ENCODE results near the gene CAPN6.

The CAPN6 gene, protein sequence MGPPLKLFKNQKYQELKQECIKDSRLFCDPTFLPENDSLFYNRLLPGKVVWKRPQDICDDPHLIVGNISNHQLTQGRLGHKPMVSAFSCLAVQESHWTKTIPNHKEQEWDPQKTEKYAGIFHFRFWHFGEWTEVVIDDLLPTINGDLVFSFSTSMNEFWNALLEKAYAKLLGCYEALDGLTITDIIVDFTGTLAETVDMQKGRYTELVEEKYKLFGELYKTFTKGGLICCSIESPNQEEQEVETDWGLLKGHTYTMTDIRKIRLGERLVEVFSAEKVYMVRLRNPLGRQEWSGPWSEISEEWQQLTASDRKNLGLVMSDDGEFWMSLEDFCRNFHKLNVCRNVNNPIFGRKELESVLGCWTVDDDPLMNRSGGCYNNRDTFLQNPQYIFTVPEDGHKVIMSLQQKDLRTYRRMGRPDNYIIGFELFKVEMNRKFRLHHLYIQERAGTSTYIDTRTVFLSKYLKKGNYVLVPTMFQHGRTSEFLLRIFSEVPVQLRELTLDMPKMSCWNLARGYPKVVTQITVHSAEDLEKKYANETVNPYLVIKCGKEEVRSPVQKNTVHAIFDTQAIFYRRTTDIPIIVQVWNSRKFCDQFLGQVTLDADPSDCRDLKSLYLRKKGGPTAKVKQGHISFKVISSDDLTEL

DNA sequence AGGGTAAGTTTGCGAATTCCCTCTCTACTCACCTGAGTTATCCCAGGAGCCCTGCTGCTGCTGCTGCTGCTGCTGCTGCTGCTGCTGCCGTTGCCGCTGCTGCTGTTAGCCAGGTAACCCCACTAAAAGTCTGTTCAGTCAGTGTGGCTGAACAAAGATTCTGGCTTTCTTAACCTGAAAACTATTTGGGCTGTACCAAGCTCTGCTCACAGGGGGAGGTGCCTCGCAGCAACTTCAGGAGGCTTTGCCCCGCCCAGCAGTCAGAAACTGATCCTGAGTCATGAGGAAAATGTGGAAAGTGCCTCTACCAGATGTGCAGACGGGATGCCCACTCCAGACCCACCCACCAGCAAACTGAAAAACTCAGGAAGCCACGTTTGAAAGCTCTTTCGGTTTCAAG lies at the start of gene CAPN6:
Gene CAPN6 (minus strand): TSS at position 145 of the 400 bp plus-strand sequence. CDS start 6,547 bp downstream, outside the sequence.
- no peak for DNase-seq

DNA sequence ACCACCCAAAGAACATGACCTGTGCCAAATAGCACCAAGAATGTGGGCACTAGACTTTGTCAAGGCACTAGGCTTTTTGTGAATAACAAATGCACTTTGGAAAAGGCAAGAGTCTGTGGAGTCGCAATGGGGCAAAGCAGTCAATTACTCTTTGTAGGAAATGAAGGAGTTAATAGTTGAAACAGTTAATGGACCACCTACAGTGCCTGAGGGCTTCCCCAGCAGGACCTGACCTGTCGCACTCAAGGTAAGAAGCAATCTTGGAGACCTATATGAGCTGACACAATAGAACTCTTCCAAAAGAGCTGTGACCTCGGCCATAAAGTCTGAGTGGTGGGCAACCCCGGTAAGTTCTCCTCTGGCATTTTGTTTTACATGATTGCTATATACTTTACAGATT lies 49.2 kb upstream of the CAPN6 start:
- no peak for DNase-seq

DNA sequence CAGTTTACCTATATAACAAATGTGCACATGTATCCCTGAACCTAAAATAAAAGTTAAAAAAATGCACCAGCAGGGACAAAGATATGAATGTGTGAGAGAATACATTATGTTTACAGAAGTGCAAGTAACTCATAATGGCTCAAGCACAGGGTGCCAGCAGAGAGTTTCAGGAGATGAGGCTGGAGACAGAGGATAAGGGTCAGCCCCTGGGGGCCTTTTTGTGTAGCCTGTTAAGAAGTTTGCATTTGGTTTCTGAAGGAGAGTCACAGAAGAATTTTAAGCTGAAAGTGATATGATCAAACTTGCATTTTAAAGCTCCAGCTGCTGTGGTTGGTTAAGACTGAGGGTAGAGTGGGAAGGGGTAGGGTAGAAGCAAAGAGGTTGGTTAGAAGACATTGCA lies 48.6 kb upstream of the CAPN6 start:
- no peak for DNase-seq

DNA sequence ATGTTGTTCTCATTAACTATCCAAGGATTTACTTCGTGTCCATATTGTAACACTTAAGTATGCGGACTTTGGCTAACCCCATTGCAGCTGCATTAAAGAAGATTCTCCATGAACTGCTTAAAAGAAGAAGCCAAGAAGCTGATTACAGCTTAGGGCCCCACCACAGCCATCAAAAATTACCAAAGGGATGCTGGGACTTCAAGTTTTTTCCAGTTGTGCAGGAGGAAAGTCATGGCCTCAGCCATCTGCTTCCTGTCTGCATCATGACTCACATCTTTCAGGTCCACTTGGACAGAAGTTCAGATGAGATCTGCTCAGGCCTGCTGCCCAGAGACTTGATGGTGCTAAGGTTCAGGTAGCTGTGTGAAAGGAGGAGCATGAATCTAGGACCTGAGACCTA lies 38.8 kb upstream of the CAPN6 start:
- no peak for DNase-seq

DNA sequence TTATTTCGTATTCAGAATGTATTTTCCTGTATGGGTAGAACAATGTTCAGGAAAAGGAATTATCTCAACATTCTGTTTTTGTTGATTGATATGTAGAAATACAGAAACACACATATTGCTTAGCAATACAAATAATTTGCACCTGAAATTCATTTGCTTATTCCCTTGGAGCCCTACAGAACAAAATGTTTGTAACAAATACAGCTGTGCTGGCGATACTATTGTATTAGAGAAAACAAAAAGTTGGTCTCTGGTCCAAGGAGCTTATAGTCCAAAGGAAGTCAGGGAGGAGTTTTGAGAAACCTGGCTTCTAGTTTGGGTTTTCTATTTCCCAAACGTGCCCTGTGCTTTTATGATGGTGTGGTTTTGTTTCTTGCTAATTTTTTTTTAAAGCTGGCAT lies 37.8 kb upstream of the CAPN6 start:
- no peak for DNase-seq

DNA sequence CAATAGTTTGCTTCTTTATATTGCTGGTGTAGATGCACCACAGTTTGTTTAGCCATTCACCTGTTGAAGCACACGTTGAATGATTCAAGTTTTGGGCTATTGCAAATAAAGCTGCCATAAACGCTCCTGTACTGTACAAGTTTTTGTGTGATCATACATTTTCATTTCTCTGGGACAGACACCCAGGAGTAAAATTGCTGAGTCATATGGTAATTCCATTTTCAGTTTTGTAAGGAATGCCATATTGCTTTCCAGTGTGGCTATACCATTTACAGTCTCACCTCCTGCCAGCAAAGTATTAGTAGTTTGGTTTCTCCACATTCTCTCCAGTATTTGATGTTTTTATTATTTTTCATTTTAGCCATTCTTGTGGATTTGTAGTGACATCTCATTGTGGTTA lies 32.0 kb upstream of the CAPN6 start:
- no peak for DNase-seq

DNA sequence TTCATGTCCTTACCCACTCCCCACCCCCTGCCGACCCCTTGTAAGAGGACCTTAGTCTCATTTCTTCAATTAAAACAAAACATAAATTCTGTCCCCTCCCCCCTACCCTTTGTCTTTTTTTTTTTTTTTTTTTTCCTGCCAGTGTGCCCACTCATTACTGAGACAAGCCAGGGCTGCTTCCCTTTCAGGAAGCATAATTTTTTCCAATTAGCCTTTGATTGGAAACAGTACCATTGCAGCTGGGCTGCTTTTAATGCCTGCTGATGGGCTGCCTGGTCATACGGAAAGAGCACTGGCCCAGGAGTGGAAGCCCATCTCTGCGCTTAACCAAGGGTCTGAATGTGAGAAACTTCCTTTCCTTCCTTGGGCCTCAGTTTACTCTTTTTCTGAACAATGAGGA lies 18.6 kb upstream of the CAPN6 start:
- no peak for DNase-seq

DNA sequence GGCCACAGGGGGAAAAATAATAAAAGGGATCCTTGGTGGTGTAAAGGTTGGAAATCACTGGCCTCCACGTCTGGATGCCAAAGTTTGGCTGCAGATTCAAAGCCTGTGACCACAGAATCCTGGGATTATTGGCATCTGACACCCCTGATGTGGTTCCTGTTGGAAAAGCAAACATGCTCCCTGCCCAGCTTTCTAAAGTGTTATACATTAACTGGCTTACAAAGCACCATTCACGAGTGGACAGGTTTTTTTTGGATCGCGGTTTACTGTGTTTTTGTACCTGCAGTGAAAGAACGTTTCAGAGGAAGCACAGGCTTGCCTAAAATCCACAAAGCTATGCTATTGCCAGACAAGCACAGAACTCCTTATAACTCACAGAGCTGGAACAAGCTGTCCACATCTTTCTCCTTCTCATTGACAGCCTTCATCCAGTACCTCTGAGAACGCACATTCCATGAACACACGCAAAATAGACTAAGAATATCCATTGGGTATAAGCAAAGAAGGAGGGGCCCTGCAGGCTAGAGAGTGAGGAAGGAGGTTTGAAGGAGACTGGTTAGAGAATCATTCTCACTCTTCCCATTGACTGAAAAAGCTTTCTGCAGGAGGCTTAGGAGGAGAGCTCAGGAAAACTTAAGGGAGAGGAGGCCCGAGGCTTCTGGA lies 14.5 kb upstream of the CAPN6 start:
- no peak for DNase-seq

DNA sequence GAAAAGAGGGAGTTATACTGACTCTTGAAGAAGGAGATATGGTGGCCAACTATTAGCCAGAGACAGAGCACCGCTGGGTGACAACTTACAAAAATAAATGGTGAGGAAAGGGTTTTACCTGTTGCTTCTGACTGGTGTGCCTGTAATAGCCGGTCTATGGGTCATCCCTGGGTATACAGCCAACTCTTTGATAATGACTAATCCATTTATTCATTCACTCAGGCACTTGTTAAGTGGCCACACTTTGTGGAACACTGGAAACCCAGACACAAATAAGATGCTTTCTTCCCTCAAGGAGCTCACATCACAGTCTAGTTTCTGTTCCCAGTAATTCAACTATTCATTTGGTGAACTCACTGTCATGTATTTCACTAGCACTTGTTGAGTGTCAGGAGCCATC lies 13.2 kb upstream of the CAPN6 start:
- no peak for DNase-seq

DNA sequence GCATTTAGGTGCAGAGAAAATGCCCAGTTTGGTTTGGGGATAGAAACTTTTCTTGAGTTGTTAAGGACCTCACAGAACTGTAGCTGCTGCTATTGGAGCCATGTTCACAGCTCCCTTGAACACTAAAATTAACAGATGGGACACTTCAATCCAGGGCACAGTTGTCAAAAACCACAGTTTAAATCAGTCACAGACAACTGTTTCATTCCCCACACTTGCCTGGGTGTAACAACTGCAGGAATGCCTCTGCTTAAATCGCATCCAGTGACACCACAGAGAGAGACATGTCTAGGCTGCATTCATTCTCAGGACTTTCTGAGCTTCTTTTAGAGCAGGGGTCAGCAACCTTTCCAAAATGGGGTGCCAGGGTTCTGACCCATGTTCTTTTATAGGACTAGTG lies 12.7 kb upstream of the CAPN6 start:
- DNase-seq: no peak

DNA sequence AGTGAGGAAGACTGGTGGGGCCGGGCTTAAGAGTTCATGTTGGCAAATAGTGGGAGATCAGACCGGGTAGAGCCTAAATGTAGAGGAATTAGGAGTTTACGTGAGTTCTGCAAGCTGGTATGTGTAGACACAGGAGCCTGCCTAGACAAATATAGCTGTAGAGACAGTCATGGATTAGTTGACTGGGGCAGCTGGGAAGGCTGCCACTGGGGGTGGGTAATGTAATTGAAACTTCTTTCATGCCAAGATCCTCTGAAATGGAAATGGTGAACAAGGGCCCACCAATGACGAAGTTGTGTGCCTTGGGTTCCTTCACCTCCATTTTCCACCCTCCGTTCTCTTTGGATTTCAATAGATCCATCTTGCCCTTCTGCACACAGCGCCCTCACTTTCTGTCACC lies 11.9 kb upstream of the CAPN6 start:
- no peak for DNase-seq

DNA sequence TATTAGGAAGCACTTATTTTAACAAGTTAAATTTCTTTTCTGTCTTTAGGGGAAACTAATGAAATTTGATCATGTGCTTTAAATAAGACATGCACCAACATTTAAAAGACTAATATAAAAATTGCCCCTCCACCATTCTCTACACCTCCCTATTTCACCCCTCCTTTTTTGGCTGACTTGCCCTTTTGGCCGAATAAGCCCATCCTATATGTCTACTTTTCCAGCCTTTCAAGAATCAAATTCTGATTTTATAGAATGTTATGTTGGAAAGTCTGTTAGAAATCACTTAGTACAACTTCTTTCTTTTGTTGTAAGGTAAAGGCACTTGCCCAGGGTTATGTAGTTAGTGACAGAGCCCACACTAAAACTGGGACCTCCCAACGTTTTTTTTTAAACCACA lies 1.8 kb downstream of the CAPN6 start:
- DNase-seq: no peak

DNA sequence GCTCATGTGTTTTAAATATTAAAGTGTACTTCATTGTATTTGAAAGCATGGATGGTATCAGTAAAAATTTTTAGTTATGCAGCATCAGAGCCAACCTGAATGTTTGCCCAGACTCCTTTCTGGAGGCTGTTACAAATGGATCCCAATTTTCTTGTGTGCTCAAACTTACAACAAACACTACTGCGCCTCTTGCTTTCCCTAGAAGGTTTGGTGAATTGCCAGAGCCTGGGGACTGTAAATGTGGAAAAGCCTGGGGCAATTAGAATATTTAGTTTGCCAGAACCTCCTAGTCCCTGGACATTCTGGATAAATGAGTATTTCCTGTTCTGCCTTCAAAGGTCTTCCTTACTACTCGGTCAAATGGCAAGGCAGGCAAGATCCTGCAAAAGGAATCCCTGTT lies 4.8 kb downstream of the CAPN6 start:
- DNase-seq: no peak

DNA sequence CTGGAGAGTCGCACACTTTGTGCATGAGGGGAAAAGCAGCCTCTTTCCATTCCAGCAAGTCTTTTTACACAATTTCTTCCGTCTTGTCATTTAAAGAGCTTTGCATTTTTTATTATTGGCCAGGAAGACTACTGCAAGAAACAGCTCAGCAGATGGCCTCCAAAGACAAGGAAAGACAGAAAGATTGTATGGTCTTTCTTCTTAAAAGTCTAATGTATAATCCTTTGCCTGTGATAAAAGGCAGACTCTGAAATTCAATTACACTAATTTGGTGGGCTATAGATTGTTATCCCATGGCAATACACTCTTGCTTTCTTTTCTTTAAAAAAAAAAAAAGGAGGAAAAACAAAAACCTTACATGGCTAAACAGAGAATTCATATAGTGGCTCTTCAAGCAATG lies 5.9 kb downstream of the CAPN6 start:
- no peak for DNase-seq

DNA sequence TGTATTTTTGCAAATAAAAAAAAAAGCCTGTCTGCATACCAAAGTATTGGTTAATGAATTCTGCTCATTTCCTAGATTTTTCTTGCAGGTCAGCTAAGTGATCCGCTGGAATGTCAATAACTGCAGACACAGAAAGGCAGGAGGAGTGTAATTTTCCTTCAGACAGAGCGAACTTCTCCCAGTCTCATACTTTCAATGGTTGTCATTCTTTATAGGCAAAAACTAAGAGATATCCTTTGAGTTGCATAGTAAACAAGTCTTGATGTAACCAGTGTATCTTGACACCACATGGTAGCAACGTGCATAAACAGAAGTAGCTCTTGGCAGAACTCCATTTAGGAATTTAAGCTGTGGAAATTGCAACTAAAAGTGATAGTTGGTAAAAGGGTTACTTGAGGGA lies 8.2 kb downstream of the CAPN6 start:
- no peak for DNase-seq

DNA sequence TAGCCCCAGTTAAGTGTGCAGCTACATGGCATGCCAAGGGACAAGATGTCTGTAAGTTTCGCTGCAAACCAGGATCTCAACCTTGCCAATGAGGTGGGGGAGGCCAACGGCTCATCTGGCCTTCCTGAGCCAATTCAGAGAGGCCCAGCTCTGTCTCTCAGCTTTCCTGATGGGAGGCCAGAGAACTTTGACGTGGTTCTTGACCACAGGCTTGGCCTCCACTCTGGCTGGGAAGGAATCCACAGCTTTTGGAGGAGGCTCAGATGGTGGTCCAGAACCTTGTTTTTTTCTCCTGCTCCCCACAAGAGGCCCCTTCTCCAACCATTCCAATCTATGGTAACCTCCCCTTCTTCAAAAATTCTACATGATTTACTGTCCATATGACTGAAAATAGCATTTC lies 9.8 kb downstream of the CAPN6 start:
- no peak for DNase-seq

DNA sequence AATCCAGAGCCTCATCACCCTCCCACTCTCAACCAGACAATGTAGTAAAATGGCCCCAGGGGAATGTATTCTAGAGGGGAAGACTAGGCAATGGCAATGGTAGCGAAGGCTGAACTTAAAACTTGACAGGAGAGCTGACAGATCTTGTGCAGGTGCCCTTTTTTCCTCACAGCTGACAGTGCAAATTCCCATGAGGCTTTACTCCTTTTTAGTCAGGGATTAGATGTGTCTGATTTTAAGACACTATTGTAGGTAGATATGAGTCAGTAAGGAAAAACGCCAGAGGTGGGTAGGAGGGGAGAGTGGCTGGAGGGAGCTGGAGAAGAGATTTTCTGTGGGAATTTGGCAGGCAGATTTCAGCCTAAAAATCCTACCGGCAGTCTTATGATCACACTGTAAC lies 10.7 kb downstream of the CAPN6 start:
- DNase-seq: no peak

DNA sequence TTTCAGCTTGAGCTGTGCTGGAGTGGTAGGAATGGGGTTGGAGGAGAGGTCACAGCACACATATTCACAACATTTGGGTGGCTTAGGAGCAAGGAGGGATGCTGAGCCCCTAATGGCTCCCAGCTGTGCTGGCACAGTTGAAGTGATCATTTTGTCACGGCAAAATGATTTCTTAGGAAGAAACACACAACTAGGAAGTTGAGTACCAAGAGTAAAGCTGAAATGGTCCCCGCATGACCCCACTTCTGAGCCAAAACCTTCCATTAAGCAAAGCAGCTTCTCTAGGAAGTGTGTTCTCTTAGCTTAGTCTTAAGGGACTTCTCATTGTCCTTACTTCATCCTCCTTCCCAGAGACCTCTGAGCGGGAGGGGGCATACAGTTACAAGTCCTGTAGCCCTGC lies 12.6 kb downstream of the CAPN6 start:
- no peak for DNase-seq

DNA sequence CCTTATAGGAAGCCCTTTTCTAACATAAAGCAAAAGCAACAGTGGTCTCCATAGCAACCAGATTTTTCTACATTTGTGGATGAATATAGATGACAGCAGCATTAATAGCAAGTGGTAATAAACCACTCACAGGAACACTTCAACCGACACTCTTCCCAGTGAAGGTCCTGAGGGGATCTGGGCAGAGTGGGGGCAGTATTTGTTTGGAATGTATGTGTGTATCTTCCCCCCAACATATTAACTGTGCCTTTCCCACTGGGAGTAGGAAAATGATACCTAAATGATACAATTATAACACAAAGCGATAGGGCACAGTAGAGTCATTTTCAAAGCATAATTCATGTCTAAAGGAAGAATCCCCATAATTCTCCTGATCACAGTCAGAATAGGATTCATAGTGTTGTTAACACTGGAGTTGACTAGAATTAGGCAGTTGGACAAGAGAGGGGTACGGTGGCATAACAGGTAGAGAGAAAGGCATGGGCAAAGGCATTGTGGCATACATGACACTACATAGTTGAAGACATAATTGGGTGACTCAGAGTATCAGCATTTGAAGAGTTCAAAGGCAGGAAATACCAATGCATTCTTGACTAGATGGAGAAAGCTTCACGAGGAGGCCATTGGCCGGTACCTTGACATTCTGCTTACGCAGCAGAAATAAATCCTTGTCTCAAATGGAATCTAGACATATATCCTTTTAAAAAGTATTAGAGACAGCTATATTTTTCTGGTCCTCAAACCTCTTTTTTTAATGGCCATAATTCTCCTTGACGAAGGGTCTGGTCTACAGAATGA lies 15.2 kb downstream of the CAPN6 start:
- DNase-seq: no peak

DNA sequence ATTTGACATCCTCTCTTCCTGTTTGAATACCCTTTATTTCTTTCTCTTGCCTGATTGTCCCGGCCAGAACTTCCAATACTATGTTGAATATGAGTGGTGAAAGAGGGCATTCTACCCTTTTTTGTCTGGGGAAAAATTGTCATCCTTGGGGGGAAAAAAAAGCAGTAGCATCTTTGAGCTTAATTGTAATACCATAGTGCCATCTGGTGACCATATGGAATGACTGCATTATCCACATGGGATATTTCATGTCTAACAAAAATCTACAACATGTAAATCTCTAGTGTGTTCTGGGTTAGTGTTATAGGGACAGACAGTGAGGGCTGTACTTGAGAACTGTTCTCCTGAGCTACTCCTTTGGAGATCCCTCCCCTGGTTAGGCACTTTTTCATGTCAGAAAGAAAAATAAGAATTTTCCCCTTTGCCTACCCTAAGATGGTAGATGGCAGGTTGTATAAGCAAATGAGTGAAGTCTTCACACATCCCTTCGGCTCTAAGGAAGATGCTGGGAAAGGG lies 26.0 kb downstream of the CAPN6 start:
- DNase-seq: peak; percentile 54

DNA sequence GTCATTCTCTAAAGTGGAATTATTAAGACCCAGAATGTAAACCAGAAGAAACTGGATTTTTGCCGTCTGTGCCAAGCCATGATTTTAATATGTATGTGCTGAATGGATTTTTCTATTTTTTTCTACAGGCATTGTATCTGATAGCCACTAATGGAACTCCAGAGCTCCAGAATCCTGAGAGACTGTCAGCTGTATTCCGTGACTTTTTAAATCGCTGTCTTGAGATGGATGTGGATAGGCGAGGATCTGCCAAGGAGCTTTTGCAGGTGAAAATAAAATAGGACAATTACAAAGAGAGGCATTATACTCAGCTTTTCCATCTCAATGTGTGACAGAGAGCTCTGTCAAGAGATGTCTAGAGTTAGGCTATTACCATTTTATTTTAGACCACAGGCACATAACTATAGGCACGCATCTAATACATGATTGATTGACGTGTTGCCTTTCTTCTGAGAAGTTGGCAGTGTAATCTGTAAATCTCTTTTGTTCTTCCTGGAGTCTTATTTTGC lies 53.9 kb downstream of the CAPN6 start:
- no peak for DNase-seq

DNA sequence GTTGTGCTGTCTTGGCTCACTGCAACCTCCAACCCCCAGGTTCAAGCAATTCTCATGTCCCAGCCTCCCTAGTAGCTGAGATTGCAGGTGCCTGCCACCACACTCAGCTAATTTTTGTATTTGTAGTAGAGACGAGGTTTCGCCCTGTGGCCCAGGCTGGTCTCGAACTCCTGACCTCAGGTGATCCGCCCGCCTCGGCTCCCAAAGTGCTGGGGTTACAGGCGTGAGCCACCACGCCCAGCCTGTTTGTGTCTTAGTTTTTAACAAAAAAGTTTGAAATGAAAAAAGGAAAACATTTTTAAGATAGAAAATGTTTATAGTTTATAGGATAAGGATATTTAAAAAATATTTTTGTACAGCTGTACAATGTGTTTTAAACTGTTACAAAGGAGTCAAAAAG lies 62.4 kb downstream of the CAPN6 start:
- no peak for DNase-seq

DNA sequence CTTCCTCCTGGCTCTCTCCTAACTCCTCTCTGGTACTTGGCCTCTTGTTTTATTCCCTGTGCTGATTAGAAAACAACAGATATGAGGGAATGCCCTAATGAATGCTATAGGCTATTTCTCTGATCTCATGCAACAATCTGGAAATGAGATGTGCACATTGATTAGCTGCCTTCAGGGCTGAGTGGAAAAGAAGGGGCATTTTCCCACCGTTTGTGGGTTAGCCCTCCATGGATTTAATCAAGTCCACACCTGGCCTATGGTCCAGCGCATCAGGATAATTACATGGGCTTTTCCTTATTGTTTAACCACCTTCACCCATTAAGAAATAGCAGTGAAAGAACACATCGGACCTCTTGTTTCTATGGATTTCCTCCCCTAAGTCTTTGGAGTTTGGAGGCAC lies 70.0 kb downstream of the CAPN6 start:
- DNase-seq: no peak
